ENCODE results near the gene RPL4.
A peak's percentile ranks its signal among the peaks of the same experiment; 100 is the strongest.
"Not testable (repeated sequence)": the region's sequence is repeated elsewhere in the genome, so short reads cannot be mapped to it uniquely, and the experiment has no call there.

Gene RPL4

GRCh38 chr15:66504563-66505429 is at the start of gene RPL4, which contains the start of gene ZWILCH:
RPL4 (minus strand) TSS chr15:66504855; CDS start chr15:66504790, 65 bp downstream.
ZWILCH (plus strand) TSS chr15:66505326; CDS start chr15:66505339, 13 bp downstream.
- peaks cover 68% of the 10 kb centered on the region for H3K36me3 Mint-ChIP-seq (ENCODE audit: low read depth)
- H3K4me1 Mint-ChIP-seq (ENCODE audit: low read depth) = peaks cover 61% of the 10 kb centered on the region
- no peaks in the 10 kb centered on the region for H3K9me3 Mint-ChIP-seq
- peak within 1 kb of the TSS; percentile 99 for H3K27ac Mint-ChIP-seq
- H3K4me3 Mint-ChIP-seq = peak within 1 kb of the TSS; percentile 93
- no peaks in the 10 kb centered on the region for H3K27me3 Mint-ChIP-seq

- Mint-ChIP-seq H3K4me3 (no peak overlapping the region), H3K9me3 (no peaks in the 10 kb centered on the region), H3K36me3 (ENCODE audit: low read depth) (peaks cover 51% of the 10 kb centered on the region), H3K27ac (no peak overlapping the region), H3K27me3 (no peaks in the 10 kb centered on the region), H3K4me1 (ENCODE audit: low read depth) (peaks cover 5% of the 10 kb centered on the region)
Measured at GRCh38 chr15:66545255-66545654, 40.6 kb upstream of the RPL4 start.

DNA sequence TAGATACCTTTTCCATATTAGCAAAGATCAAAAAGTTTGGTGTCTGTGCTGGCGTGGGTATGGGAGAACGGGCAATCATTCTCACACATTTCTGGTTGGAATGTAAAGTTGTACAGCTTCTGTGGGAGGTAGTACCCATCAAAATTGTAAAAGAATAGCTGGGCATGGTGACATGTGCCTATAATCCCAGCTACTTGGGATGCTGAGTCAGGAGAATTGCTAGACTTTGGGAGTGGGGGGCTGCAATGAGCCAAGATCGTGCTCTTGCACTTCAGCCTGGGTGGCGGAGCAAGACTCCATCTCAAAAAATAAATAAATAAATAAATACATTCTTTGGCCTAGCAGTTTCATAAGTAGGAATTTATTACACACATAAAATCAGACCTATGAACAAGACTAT is 38.2 kb upstream of the RPL4 start:
- Mint-ChIP-seq H3K27me3 (no peaks in the 10 kb centered on the region), H3K27ac (no peak overlapping the region), H3K4me1 (ENCODE audit: low read depth) (peaks cover 5% of the 10 kb centered on the region), H3K4me3 (no peak overlapping the region), H3K9me3 (no peaks in the 10 kb centered on the region), H3K36me3 (ENCODE audit: low read depth) (peaks cover 52% of the 10 kb centered on the region)

DNA sequence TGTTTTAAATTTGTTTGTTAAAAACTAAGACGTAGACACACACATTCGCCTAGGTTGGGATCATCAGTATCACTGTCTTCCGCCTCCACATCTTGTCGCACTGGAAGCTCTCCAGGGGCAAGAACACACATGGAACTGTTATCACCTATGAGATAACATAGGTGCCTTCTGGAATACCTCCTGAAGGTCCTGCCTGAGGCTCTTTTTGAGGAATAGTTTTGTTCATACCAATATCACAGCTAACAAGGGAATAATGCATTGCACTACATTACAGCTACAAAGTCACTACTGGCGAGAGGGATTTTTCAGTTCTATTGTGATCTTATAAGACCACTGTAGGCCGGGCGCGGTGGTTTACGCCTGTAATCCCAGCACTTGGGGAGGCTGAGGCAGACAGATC is 30.4 kb upstream of the RPL4 start:
- Mint-ChIP-seq H3K36me3 (ENCODE audit: low read depth) (peaks cover 64% of the 10 kb centered on the region), H3K4me1 (ENCODE audit: low read depth) (no peaks in the 10 kb centered on the region), H3K27me3 (no peaks in the 10 kb centered on the region), H3K9me3 (no peaks in the 10 kb centered on the region), H3K27ac (no peak overlapping the region), H3K4me3 (no peak overlapping the region)

- Mint-ChIP-seq H3K27me3 (no peaks in the 10 kb centered on the region), H3K27ac (no peak overlapping the region), H3K4me3 (no peak overlapping the region), H3K4me1 (ENCODE audit: low read depth) (no peaks in the 10 kb centered on the region), H3K36me3 (ENCODE audit: low read depth) (peaks cover 74% of the 10 kb centered on the region), H3K9me3 (no peaks in the 10 kb centered on the region)
Measured at GRCh38 chr15:66524838-66525237, 20.2 kb upstream of the RPL4 start.

DNA sequence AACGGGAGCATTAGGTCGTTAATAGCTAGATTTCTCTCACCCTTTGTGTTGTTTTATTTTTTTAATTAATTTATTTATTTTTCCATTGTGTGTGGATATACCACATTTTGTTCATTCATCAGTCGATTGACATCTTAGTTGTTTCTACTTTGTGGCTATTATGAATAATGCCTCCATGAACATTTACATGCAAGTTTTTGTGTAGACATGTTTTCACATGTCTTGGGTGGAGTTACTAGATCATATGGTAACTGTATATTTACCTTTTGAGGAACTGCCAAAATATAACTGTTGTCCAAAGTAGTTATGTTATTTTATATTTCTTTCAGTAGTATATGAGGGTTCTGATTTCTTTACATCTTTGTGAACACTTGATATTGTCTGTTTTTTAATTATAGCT is 19.3 kb upstream of the RPL4 start:
- no peaks in the 10 kb centered on the region for H3K4me1 Mint-ChIP-seq (ENCODE audit: low read depth)

DNA sequence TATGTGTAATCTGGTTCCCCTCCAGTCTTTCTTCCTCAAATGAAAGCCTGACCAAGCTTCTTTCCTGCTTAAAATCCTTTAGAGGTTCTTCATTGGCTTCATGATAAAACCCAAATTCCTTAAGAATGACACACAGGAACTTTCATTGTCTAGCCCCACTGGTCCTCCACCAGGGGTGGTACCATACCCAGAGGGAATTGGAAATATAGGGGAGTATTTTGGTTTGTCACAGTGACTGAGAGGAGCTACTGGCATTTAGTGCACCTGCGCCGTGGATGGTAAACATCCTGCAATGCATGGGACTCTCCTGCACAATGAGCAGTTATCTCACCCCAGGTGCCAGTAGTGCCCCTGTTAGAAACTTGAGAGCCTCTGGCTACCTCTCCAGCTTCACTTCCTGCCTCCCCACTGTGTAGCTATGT is 11.3 kb upstream of the RPL4 start:
- no peaks in the 10 kb centered on the region for H3K4me1 Mint-ChIP-seq (ENCODE audit: low read depth)
- no peak overlapping the region for H3K4me3 Mint-ChIP-seq
- H3K9me3 Mint-ChIP-seq = no peaks in the 10 kb centered on the region
- no peaks in the 10 kb centered on the region for H3K27me3 Mint-ChIP-seq
- peaks cover 52% of the 10 kb centered on the region for H3K36me3 Mint-ChIP-seq (ENCODE audit: low read depth)
- no peak overlapping the region for H3K27ac Mint-ChIP-seq

More for the DNA sequence above, 19.3 kb upstream of the RPL4 start:
- peaks cover 69% of the 10 kb centered on the region for H3K36me3 Mint-ChIP-seq (ENCODE audit: low read depth)
- H3K4me3 Mint-ChIP-seq = no peak overlapping the region
- no peaks in the 10 kb centered on the region for H3K9me3 Mint-ChIP-seq
- H3K27me3 Mint-ChIP-seq = no peaks in the 10 kb centered on the region
- no peak overlapping the region for H3K27ac Mint-ChIP-seq

DNA sequence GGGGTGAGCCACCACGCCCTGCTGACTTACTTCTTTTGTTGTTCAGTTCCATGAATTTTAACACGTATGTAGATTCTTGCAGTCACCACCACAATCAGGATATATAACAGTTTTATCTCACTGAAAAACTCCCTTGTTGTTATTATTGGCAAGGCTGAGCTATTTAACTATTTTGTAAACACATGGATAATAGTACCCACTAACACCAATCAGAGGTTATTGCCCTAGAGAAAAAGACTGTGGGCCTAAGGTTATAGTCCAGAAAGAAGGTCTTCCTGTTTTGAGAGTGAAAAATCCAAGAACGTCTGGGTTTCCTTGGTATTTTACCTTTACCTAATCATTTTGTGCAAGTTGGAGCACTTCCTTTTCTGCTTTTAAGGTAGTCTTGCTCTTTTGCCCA is 9.9 kb upstream of the RPL4 start:
- H3K36me3 Mint-ChIP-seq (ENCODE audit: low read depth) = peaks cover 52% of the 10 kb centered on the region
- H3K4me1 Mint-ChIP-seq (ENCODE audit: low read depth) = no peaks in the 10 kb centered on the region
- H3K9me3 Mint-ChIP-seq = no peaks in the 10 kb centered on the region
- H3K27ac Mint-ChIP-seq = no peak overlapping the region
- no peak overlapping the region for H3K4me3 Mint-ChIP-seq
- H3K27me3 Mint-ChIP-seq = no peaks in the 10 kb centered on the region

- Mint-ChIP-seq H3K27ac (no peak overlapping the region), H3K9me3 (no peaks in the 10 kb centered on the region), H3K4me1 (ENCODE audit: low read depth) (peaks cover 29% of the 10 kb centered on the region), H3K4me3 (no peak overlapping the region), H3K36me3 (ENCODE audit: low read depth) (peaks cover 41% of the 10 kb centered on the region), H3K27me3 (no peaks in the 10 kb centered on the region)
Measured at GRCh38 chr15:66508293-66508883, 3.7 kb upstream of the RPL4 start.

DNA sequence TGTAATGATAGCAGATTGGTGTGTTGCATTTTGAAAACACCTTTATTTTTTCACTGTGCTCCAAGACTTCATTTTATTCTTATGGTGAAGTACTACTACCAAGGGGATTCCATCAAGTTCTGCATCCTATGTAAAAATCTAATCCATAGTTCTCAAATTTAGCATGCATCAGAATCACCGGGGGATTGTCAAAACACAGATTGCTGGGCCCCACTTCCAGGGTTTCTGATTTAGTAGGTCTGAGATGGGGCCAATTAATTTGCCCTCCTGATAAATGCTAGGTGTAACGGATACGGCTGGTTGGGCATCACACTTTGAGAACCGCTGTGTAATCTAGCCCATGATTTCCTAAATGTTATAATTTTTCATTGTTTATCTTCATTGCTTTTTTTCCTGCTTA is 1.2 kb upstream of the RPL4 start:
- no peaks in the 10 kb centered on the region for H3K9me3 Mint-ChIP-seq
- H3K27me3 Mint-ChIP-seq = no peaks in the 10 kb centered on the region
- peak overlapping the region; percentile 99 for H3K27ac Mint-ChIP-seq
- H3K36me3 Mint-ChIP-seq (ENCODE audit: low read depth) = peaks cover 63% of the 10 kb centered on the region
- peaks cover 51% of the 10 kb centered on the region for H3K4me1 Mint-ChIP-seq (ENCODE audit: low read depth)
- H3K4me3 Mint-ChIP-seq = peak overlapping the region; percentile 93

GRCh38 chr15:66505430-66505811 is 766 bp upstream of the RPL4 start:
- H3K9me3 Mint-ChIP-seq = no peaks in the 10 kb centered on the region
- peak overlapping the region; percentile 99 for H3K27ac Mint-ChIP-seq
- H3K4me1 Mint-ChIP-seq (ENCODE audit: low read depth) = peaks cover 55% of the 10 kb centered on the region
- no peaks in the 10 kb centered on the region for H3K27me3 Mint-ChIP-seq
- H3K36me3 Mint-ChIP-seq (ENCODE audit: low read depth) = peaks cover 63% of the 10 kb centered on the region
- H3K4me3 Mint-ChIP-seq = peak overlapping the region; percentile 93

- peak overlapping the region; percentile 99 for H3K27ac Mint-ChIP-seq
- no peaks in the 10 kb centered on the region for H3K9me3 Mint-ChIP-seq
- H3K27me3 Mint-ChIP-seq = no peaks in the 10 kb centered on the region
- H3K36me3 Mint-ChIP-seq (ENCODE audit: low read depth) = peaks cover 71% of the 10 kb centered on the region
- H3K4me3 Mint-ChIP-seq = peak overlapping the region; percentile 93
- H3K4me1 Mint-ChIP-seq (ENCODE audit: low read depth) = peaks cover 68% of the 10 kb centered on the region
Measured at GRCh38 chr15:66503780-66504562, 684 bp downstream of the RPL4 start.

GRCh38 chr15:66503041-66503648 is 1.5 kb downstream of the RPL4 start:
- not testable (repeated sequence) for H3K9me3 Mint-ChIP-seq, H3K27me3 Mint-ChIP-seq
- peak overlapping the region; percentile 93 for H3K4me3 Mint-ChIP-seq
- H3K27ac Mint-ChIP-seq = peak overlapping the region; percentile 99
- peaks cover 73% of the 10 kb centered on the region for H3K36me3 Mint-ChIP-seq (ENCODE audit: low read depth)
- peaks cover 71% of the 10 kb centered on the region for H3K4me1 Mint-ChIP-seq (ENCODE audit: low read depth)

- Mint-ChIP-seq H3K4me1 (ENCODE audit: low read depth) (peaks cover 69% of the 10 kb centered on the region), H3K4me3 (peak overlapping the region; percentile 93)
Measured at GRCh38 chr15:66502491-66502890, 2.2 kb downstream of the RPL4 start.

More at GRCh38 chr15:66502491-66502890, 2.2 kb downstream of the RPL4 start:
- H3K27me3 Mint-ChIP-seq = no peaks in the 10 kb centered on the region
- H3K9me3 Mint-ChIP-seq = no peaks in the 10 kb centered on the region
- peak overlapping the region; percentile 99 for H3K27ac Mint-ChIP-seq
- peaks cover 76% of the 10 kb centered on the region for H3K36me3 Mint-ChIP-seq (ENCODE audit: low read depth)

Measured in stimulated activated naive CD8-positive, alpha-beta T cell treated with anti-CD3 and anti-CD28 coated beads, Interleukin-15, Interleukin-2, amounts not matched to agents 100 ng/mL and 50 ng/mL, for 24 hours (primary cell).